ENCODE results near the gene NPTX1.

- TF ChIP-seq CTCF (conservative IDR thresholded peaks at IDR 0.05 in 1 of 2, IDR thresholded peaks at IDR 0.05 in 1 of 2; ENCODE audit: extremely low read depth in 1 of 2, insufficient read depth in 1 of 2, low read depth in 1 of 2, low read length in 2 of 2) (no peak), EZH2 (IDR thresholded peaks at IDR 0.05; ENCODE audit: borderline replicate concordance, low read length) (no peak)
These were observed 44.9 kb downstream of the NPTX1 start for GRCh38 chr17:80431246-80432195.

Measured in mammary epithelial cell (primary cell).